ENCODE results near the gene KDM4C.

Gene KDM4C

GRCh38 chr9:7169717-7170389 lies 412.1 kb downstream of the KDM4C start:
- intact Hi-C loops (cut with DNase I; ENCODE audit: low total_unique reads), result no loop called here

GRCh38 chr9:7171396-7172153 lies 413.8 kb downstream of the KDM4C start:
- no peaks in the 10 kb centered on the region for H3K27me3 ChIP-seq
- H3K9me3 ChIP-seq, result no peaks in the 10 kb centered on the region
- intact Hi-C loops (cut with DNase I; ENCODE audit: low total_unique reads), result no loop called here
- peaks cover 23 to 50% (median 37%) of the 10 kb centered on the region in 3 donors for H3K36me3 ChIP-seq
- no peak overlapping the region for H3K4me3 ChIP-seq
- DNase-seq, result no peak
- TF ChIP-seq, protein P1, sequence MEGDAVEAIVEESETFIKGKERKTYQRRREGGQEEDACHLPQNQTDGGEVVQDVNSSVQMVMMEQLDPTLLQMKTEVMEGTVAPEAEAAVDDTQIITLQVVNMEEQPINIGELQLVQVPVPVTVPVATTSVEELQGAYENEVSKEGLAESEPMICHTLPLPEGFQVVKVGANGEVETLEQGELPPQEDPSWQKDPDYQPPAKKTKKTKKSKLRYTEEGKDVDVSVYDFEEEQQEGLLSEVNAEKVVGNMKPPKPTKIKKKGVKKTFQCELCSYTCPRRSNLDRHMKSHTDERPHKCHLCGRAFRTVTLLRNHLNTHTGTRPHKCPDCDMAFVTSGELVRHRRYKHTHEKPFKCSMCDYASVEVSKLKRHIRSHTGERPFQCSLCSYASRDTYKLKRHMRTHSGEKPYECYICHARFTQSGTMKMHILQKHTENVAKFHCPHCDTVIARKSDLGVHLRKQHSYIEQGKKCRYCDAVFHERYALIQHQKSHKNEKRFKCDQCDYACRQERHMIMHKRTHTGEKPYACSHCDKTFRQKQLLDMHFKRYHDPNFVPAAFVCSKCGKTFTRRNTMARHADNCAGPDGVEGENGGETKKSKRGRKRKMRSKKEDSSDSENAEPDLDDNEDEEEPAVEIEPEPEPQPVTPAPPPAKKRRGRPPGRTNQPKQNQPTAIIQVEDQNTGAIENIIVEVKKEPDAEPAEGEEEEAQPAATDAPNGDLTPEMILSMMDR (IDR thresholded peaks at IDR 0.05), result no peak
- no peak overlapping the region for H3K27ac ChIP-seq
- no peaks in the 10 kb centered on the region for H3K4me1 ChIP-seq

More at GRCh38 chr9:7169717-7170389, 412.1 kb downstream of the KDM4C start:
- Histone ChIP-seq H3K27me3 (no peaks in the 10 kb centered on the region), H3K36me3 (peaks cover 27 to 51% (median 37%) of the 10 kb centered on the region in 3 donors), H3K4me3 (no peak overlapping the region), H3K27ac (no peak overlapping the region), H3K4me1 (no peaks in the 10 kb centered on the region), H3K9me3 (no peaks in the 10 kb centered on the region)
- no peak for DNase-seq
- TF ChIP-seq, protein P1 (IDR thresholded peaks at IDR 0.05), result no peak

DNA sequence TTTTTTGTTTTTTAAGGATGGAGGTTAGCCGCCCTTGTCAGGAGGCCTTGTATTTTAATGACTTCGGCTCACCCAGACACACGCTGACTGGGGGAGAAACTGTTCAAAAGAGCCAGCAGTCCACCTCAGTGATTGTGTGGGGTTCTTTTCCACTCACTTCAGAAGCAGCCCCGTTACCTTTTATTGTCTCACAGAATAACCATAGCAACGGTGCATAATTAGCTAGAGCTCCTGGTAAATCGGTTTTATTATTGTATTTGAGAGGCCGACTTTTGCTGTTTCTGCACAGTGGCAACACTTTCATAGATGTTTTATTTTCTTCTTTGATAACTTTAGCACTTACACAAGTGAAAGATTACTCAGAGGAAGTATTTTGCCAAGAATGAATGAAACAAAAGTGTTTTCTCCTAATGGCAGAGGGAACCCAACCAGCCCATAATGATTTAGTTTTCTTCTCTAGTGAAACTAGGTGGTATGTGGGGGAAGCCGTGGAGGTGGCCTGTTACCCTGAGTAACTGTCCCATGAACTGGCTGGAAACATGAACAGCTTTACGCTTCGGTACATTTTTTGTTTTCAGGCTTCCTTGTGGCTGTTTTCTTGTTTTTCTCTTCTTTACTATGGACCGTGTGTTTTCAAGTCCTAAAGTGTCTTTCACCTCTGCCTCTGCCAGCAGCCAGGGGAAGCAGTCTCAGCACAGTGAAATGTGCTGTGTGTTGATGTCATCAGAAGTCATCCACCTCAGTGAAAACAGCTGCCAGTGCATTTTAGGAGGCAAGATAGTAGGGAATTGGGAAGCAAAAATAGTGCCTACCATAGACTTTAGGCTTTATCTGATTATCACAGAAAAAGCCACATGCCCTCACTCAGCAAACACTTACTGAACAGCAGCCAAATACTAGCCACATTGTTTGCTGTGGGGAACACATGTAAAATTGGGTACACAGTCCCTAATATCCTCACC lies 414.7 kb downstream of the KDM4C start:
- Histone ChIP-seq H3K27me3 (no peaks in the 10 kb centered on the region), H3K36me3 (peaks cover 23 to 52% (median 30%) of the 10 kb centered on the region in 3 donors), H3K4me1 (no peaks in the 10 kb centered on the region), H3K9me3 (no peaks in the 10 kb centered on the region), H3K4me3 (no peak overlapping the region), H3K27ac (no peak overlapping the region)
- intact Hi-C loops (cut with DNase I; ENCODE audit: low total_unique reads), result no loop called here
- no peak for DNase-seq
- TF ChIP-seq, protein P1 (IDR thresholded peaks at IDR 0.05), result no peak

- Histone ChIP-seq H3K36me3 (peaks cover 23 to 50% (median 30%) of the 10 kb centered on the region in 3 donors), H3K4me3 (no peak overlapping the region), H3K27me3 (no peaks in the 10 kb centered on the region), H3K27ac (no peak overlapping the region), H3K9me3 (no peaks in the 10 kb centered on the region), H3K4me1 (no peaks in the 10 kb centered on the region)
- DNase-seq, result no peak
- TF ChIP-seq, protein P1 (IDR thresholded peaks at IDR 0.05), result no peak
- intact Hi-C loops (cut with DNase I; ENCODE audit: low total_unique reads), result no loop called here
These were observed 415.4 kb downstream of the KDM4C start for GRCh38 chr9:7173139-7173538.

DNA sequence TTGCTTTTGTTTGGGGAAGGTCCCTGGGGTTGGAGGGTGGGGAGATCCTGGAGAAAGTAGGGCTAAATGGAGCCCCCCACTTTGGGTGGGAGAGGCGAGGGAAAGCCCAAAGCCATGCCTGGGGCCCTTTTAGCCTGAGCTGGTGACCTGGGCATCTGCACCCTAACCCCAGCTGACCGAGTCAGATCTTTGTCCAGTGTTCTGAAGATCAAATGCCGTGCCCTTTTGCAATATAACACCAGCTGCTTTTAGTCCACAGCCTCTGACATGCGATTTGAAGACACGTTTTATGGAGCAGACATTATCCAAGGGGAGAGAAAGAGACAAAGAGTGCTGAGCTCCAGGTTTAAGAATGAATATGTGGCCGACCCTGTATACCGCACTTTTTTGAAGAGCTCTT lies 416.5 kb downstream of the KDM4C start:
- DNase-seq, result no peak
- Histone ChIP-seq H3K36me3 (peaks cover 23 to 50% (median 30%) of the 10 kb centered on the region in 3 donors), H3K4me1 (no peaks in the 10 kb centered on the region), H3K9me3 (no peaks in the 10 kb centered on the region), H3K27ac (no peak overlapping the region), H3K4me3 (no peak overlapping the region), H3K27me3 (no peaks in the 10 kb centered on the region)
- intact Hi-C loops (cut with DNase I; ENCODE audit: low total_unique reads), result no loop called here
- TF ChIP-seq, protein P1 (IDR thresholded peaks at IDR 0.05), result no peak
